ENCODE results near the gene COL4A2. TPM values are rescaled to one million over a fixed set of nuclear protein-coding genes. Genes with fewer than 3 reads are reported as not detected.

The COL4A2 gene
- polyA plus RNA-seq, 1 donor (not counting 4 experiments of a cell fraction or from before 2014, with no cell fraction given), result 30.7 TPM

GRCh38 chr13:110407021-110407420, 99.9 kb downstream of the COL4A2 start:
- Histone ChIP-seq H3K9me1 (ENCODE audit: control insufficient read depth, extremely low read depth, insufficient read depth, low read length) (no peaks in the 10 kb centered on the region), H3K9me3 (ENCODE audit: control insufficient read depth, low read depth, low read length) (no peaks in the 10 kb centered on the region), H3K4me2 (ENCODE audit: control insufficient read depth, extremely low read depth, insufficient read depth, low read depth, low read length) (no peak overlapping the region), H2AFZ (ENCODE audit: control insufficient read depth, low read length) (no peak overlapping the region), H3K79me2 (ENCODE audit: control insufficient read depth, insufficient read depth, low read length) (no peaks in the 10 kb centered on the region), H3K36me3 (ENCODE audit: control insufficient read depth in 2 of 2, extremely low read depth in 1 of 2, insufficient read depth in 2 of 2, low read length in 2 of 2) (peaks cover 0 to 9% of the 10 kb centered on the region in 2 experiments), H3K4me3 (ENCODE audit: control insufficient read depth in 2 of 3, extremely low read depth in 1 of 3, insufficient read depth in 2 of 3, low read depth in 1 of 3, low read length in 3 of 3) (no peak overlapping the region), H3K27me3 (ENCODE audit: control insufficient read depth, extremely low read depth, insufficient read depth, low read length) (no peaks in the 10 kb centered on the region), H4K20me1 (ENCODE audit: control insufficient read depth, extremely low read depth, insufficient read depth, low read length) (no peaks in the 10 kb centered on the region), H3K27ac (ENCODE audit: control insufficient read depth, insufficient read depth, low read length) (no peak overlapping the region), H3K4me1 (ENCODE audit: control insufficient read depth, extremely low read depth, insufficient read depth, low read length) (peaks cover 15% of the 10 kb centered on the region), H3K9ac (ENCODE audit: control insufficient read depth, extremely low read depth, insufficient read depth, low read length) (no peak overlapping the region)
- no peak for FAIRE-seq
- DNase-seq (ENCODE audit: low read depth, low spot score), result no peak
- dilution Hi-C loops (cut with MboI; ENCODE audit: extremely low pct_ligation_motif_present, low sequenced_read_pairs), result no loop called here
- no peak for TF ChIP-seq CTCF (optimal IDR thresholded peaks at IDR 0.05 in 1 of 3, IDR thresholded peaks at IDR 0.05 in 1 of 3, conservative IDR thresholded peaks at IDR 0.05 in 1 of 3; ENCODE audit: extremely low read depth in 1 of 3, insufficient read depth in 2 of 3, low read length in 3 of 3)
- TF ChIP-seq EZH2 (IDR thresholded peaks at IDR 0.05; ENCODE audit: low read length), result no peak

GRCh38 chr13:110407531-110407930, 100.4 kb downstream of the COL4A2 start:
- Histone ChIP-seq H3K4me1 (ENCODE audit: control insufficient read depth, extremely low read depth, insufficient read depth, low read length) (peaks cover 20% of the 10 kb centered on the region), H3K27me3 (ENCODE audit: control insufficient read depth, extremely low read depth, insufficient read depth, low read length) (no peaks in the 10 kb centered on the region), H4K20me1 (ENCODE audit: control insufficient read depth, extremely low read depth, insufficient read depth, low read length) (no peaks in the 10 kb centered on the region), H3K9me3 (ENCODE audit: control insufficient read depth, low read depth, low read length) (no peaks in the 10 kb centered on the region), H2AFZ (ENCODE audit: control insufficient read depth, low read length) (no peak overlapping the region), H3K4me2 (ENCODE audit: control insufficient read depth, extremely low read depth, insufficient read depth, low read depth, low read length) (no peak overlapping the region), H3K36me3 (ENCODE audit: control insufficient read depth in 2 of 2, extremely low read depth in 1 of 2, insufficient read depth in 2 of 2, low read length in 2 of 2) (peaks cover 0 to 10% of the 10 kb centered on the region in 2 experiments), H3K4me3 (ENCODE audit: control insufficient read depth in 2 of 3, extremely low read depth in 1 of 3, insufficient read depth in 2 of 3, low read depth in 1 of 3, low read length in 3 of 3) (no peak overlapping the region), H3K27ac (ENCODE audit: control insufficient read depth, insufficient read depth, low read length) (no peak overlapping the region), H3K79me2 (ENCODE audit: control insufficient read depth, insufficient read depth, low read length) (no peaks in the 10 kb centered on the region), H3K9me1 (ENCODE audit: control insufficient read depth, extremely low read depth, insufficient read depth, low read length) (no peaks in the 10 kb centered on the region), H3K9ac (ENCODE audit: control insufficient read depth, extremely low read depth, insufficient read depth, low read length) (no peak overlapping the region)
- TF ChIP-seq EZH2 (IDR thresholded peaks at IDR 0.05; ENCODE audit: low read length) (no peak), CTCF (optimal IDR thresholded peaks at IDR 0.05 in 1 of 3, IDR thresholded peaks at IDR 0.05 in 1 of 3, conservative IDR thresholded peaks at IDR 0.05 in 1 of 3; ENCODE audit: extremely low read depth in 1 of 3, insufficient read depth in 2 of 3, low read length in 3 of 3) (no peak)
- DNase-seq (ENCODE audit: low read depth, low spot score) (no peak), FAIRE-seq (no peak)
- dilution Hi-C loops (cut with MboI; ENCODE audit: extremely low pct_ligation_motif_present, low sequenced_read_pairs), result no loop called here

All from keratinocyte (primary cell).